CD8-positive, alpha-beta memory T cell (primary cell): Measurements from ENCODE around the gene SLC52A1. TPM values are rescaled to one million over a fixed set of nuclear protein-coding genes. Genes with fewer than 3 reads are reported as not detected.

Experiments
- CTCF ChIA-PET: fragments of 350-600 bp; sonication (Branson Sonifier 250); formaldehyde crosslinking; loops from one replicate; lab custom pipeline; 2021; ENCODE audit warnings: antibody characterized with exemption; lab: Charles Lee
- POLR2A ChIA-PET: fragments of 350-600 bp; sonication (Branson Sonifier 250); formaldehyde crosslinking; loops from one replicate; lab custom pipeline; 2021; ENCODE audit warnings: antibody characterized with exemption; lab: Charles Lee
- DNase-seq, 5 donors: peaks; one replicate each; pipeline versions ENCODE4 v3.0.0 to v3.0.0-alpha.2; 2020 to 2022; ENCODE audit warnings: mixed read lengths in 1 of 5
- H3K27ac ChIP-seq: one replicate; pipeline ENCODE4 v1.7.0; 2013; ENCODE audit warnings: low read depth, mild to moderate bottlenecking, low read length, moderate library complexity
- H3K27me3 ChIP-seq: 2 replicates; pipeline ENCODE4 v1.7.0; 2013; ENCODE audit warnings: low read length, mild to moderate bottlenecking; ENCODE audit not compliant: insufficient read depth, poor library complexity, severe bottlenecking
- H3K36me3 ChIP-seq: 2 replicates; pipeline ENCODE4 v1.7.0; 2013; ENCODE audit warnings: mild to moderate bottlenecking, low read length, moderate library complexity; ENCODE audit not compliant: insufficient read depth
- H3K4me1 ChIP-seq: 2 replicates; pipeline ENCODE4 v1.7.0; 2013; ENCODE audit warnings: mild to moderate bottlenecking, low read length, moderate library complexity; ENCODE audit not compliant: insufficient read depth
- H3K4me3 ChIP-seq: 2 replicates; pipeline ENCODE4 v1.7.0; 2013; ENCODE audit warnings: mild to moderate bottlenecking, low read length
- H3K9me3 ChIP-seq: 2 replicates; pipeline ENCODE4 v1.7.0; 2013; ENCODE audit warnings: mild to moderate bottlenecking, low read length
- H3K27ac Mint-ChIP-seq, 8 donors: one replicate each; pipeline ENCODE4 v1.8.0; 2020 to 2021; ENCODE audit warnings: mixed read lengths in 8 of 8, mild to moderate bottlenecking in 6 of 8, inconsistent platforms in 3 of 8, moderate library complexity in 3 of 8
- H3K27me3 Mint-ChIP-seq, 2 donors: one replicate each; pipeline ENCODE4 v1.8.0; 2020 to 2021; ENCODE audit warnings: mixed read lengths in 2 of 2, mild to moderate bottlenecking in 1 of 2, moderate library complexity in 1 of 2
- H3K36me3 Mint-ChIP-seq, 3 donors: one replicate each; pipeline ENCODE4 v1.8.0; 2020 to 2021; ENCODE audit warnings: mixed read lengths in 3 of 3, inconsistent platforms in 1 of 3, mild to moderate bottlenecking in 1 of 3
- H3K4me1 Mint-ChIP-seq, 3 donors: one replicate each; pipeline ENCODE4 v1.8.0; 2020 to 2021; ENCODE audit warnings: mixed read lengths in 3 of 3, inconsistent platforms in 1 of 3, mild to moderate bottlenecking in 1 of 3
- H3K4me3 Mint-ChIP-seq, 7 donors: one replicate each; pipeline ENCODE4 v1.8.0; 2020 to 2021; ENCODE audit warnings: mixed read lengths in 7 of 7, mild to moderate bottlenecking in 6 of 7, moderate library complexity in 4 of 7, inconsistent platforms in 2 of 7
- H3K9me3 Mint-ChIP-seq, 5 donors: one replicate each; pipeline ENCODE4 v1.8.0; 2020 to 2022; ENCODE audit warnings: mixed read lengths in 5 of 5, mild to moderate bottlenecking in 3 of 5, moderate library complexity in 2 of 5, inconsistent platforms in 1 of 5
- polyA plus RNA-seq: library from polyadenylated mRNA; unstranded; fragments of 300-500 nt; fragmentation: Illumina TruSeq; gene quantifications from one replicate; pipeline ENCODE4 v1.2.3, GENCODE V29; 2021
- total RNA-seq, 2 experiments: library from RNA; stranded (reverse); gene quantifications; one replicate each; pipeline ENCODE4 v1.2.3, GENCODE V29; 2021

SLC52A1 gene
- total and polyA plus RNA-seq, 3 experiments from 2014 or later, result 0.12 to 0.64 (median 0.35) TPM

- no peaks in the 10 kb centered on the region for H3K36me3 ChIP-seq
- ChIA-PET POLR2A (no interaction called here), CTCF (interaction anchor here (0.8 to 3.9 kb wide), 3 partner anchors 13 to 17 kb away, joined by 3 to 27 read pairs (median 5); no protein-coding TSS in a partner anchor)
- Mint-ChIP-seq H3K4me3 (peak overlapping the region in 6 of 7 donors; percentile 5 to 55 (median 24)), H3K36me3 (peaks cover 0 to 1% (median 0%) of the 10 kb centered on the region in 3 donors), H3K27ac (peak overlapping the region; percentile 51 to 90 (median 75)), H3K4me1 (peaks cover 42 to 80% (median 63%) of the 10 kb centered on the region in 3 donors), H3K9me3 (peaks cover 0 to 2% (median 0%) of the 10 kb centered on the region in 5 donors), H3K27me3 (no peaks in the 10 kb centered on the region)
- DNase-seq, result no peak
- H3K27ac ChIP-seq, result no peak overlapping the region
- no peaks in the 10 kb centered on the region for H3K9me3 ChIP-seq
- H3K4me1 ChIP-seq, result peaks cover 65% of the 10 kb centered on the region
- H3K27me3 ChIP-seq, result no peaks in the 10 kb centered on the region
- H3K4me3 ChIP-seq, result no peak overlapping the region
Measured at GRCh38 chr17:5044630-5045029, 9.4 kb upstream of the SLC52A1 start.

GRCh38 chr17:5043524-5043923 lies 8.3 kb upstream of the SLC52A1 start:
- Mint-ChIP-seq H3K27me3 (no peaks in the 10 kb centered on the region), H3K4me3 (peak overlapping the region in 6 of 7 donors; percentile 45 to 88 (median 78)), H3K9me3 (peaks cover 0 to 2% (median 0%) of the 10 kb centered on the region in 5 donors), H3K4me1 (peaks cover 35 to 72% (median 56%) of the 10 kb centered on the region in 3 donors), H3K36me3 (peaks cover 0 to 1% (median 0%) of the 10 kb centered on the region in 3 donors), H3K27ac (peak overlapping the region in 7 of 8 donors; percentile 29 to 95 (median 76))
- DNase-seq, result no peak
- POLR2A ChIA-PET, result interaction anchor here (0.6 to 0.7 kb wide), 2 partner anchors 10 to 144 kb away, joined by 5 to 6 read pairs; no protein-coding TSS in a partner anchor
- Histone ChIP-seq H3K4me1 (peaks cover 54% of the 10 kb centered on the region), H3K36me3 (no peaks in the 10 kb centered on the region), H3K9me3 (no peaks in the 10 kb centered on the region), H3K27me3 (no peaks in the 10 kb centered on the region), H3K4me3 (no peak overlapping the region), H3K27ac (no peak overlapping the region)
- CTCF ChIA-PET, result interaction anchor here (3.9 kb wide), 1 partner anchor 12 kb away, joined by 27 read pairs; no protein-coding TSS in a partner anchor

DNA sequence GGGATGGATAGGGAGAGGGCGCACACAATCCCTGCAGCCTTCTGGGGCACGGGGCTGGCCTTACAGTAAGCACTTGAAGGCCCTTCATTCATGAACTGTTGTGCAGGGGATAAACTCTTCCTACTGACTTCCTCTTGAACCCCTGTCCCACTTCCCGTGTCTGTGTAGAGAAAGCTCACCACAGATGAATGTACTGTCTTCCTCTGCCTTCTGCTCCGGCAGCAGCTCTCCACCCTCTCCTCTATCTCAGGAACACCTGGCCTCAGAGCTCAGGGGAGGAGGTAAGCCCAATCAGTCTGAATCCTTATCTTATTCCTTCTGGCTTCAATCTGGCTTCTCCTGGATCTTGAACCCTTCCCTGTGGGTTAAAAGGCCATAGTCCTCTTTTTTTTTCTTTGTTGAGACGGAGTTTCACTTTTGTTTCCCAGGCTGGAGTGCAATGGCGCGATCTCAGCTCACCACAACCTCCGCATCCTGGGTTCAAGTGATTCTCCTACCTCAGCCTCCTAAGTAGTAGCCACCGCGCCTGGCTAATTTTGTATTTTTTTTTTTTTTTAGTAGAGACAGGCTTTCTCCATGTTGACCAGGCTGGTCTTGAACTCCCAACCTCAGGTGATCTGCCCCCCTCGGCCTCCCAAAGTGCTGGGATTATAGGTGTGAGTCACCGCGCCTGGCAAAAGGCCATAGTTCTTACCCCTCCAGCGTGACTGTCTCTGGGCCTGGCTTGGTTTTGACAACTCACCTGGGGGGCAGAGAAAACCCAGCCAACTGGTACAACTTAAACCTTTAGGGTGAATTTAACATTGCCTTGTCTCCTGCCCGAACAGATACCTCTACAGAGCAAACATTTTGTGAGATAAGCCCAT lies 7.2 kb upstream of the SLC52A1 start:
- Mint-ChIP-seq H3K9me3 (peaks cover 0 to 2% (median 0%) of the 10 kb centered on the region in 5 donors), H3K27me3 (no peaks in the 10 kb centered on the region), H3K27ac (peak overlapping the region; percentile 80 to 98 (median 94)), H3K4me1 (peaks cover 29 to 64% (median 47%) of the 10 kb centered on the region in 3 donors), H3K36me3 (peaks cover 0 to 1% (median 0%) of the 10 kb centered on the region in 3 donors), H3K4me3 (peak overlapping the region; percentile 73 to 92 (median 86))
- CTCF ChIA-PET, result interaction anchor here (0.9 to 1.1 kb wide), 3 partner anchors 10 to 21 kb away, joined by 3 to 4 read pairs (median 3); no protein-coding TSS in a partner anchor
- Histone ChIP-seq H3K9me3 (no peaks in the 10 kb centered on the region), H3K36me3 (no peaks in the 10 kb centered on the region), H3K4me3 (peak overlapping the region; percentile 72), H3K4me1 (peaks cover 43% of the 10 kb centered on the region), H3K27me3 (no peaks in the 10 kb centered on the region), H3K27ac (peak overlapping the region; percentile 57)
- DNase-seq, result peak in 3 of 5 donors; percentile 17 to 60 (median 22)
- POLR2A ChIA-PET, result interaction anchor here (0.7 kb wide), 1 partner anchor 64 kb away, joined by 6 read pairs; no protein-coding TSS in a partner anchor

- peaks cover 19% of the 10 kb centered on the region for H3K4me1 ChIP-seq
- Mint-ChIP-seq H3K27me3 (no peaks in the 10 kb centered on the region), H3K9me3 (no peaks in the 10 kb centered on the region), H3K4me3 (peak overlapping the region in 5 of 7 donors; percentile 13 to 72 (median 47)), H3K36me3 (peaks cover 0 to 3% (median 0%) of the 10 kb centered on the region in 3 donors), H3K4me1 (peaks cover 13 to 49% (median 22%) of the 10 kb centered on the region in 3 donors), H3K27ac (peak overlapping the region in 1 of 8 donors; percentile 79)
- no peak overlapping the region for H3K27ac ChIP-seq
- H3K36me3 ChIP-seq, result no peaks in the 10 kb centered on the region
- DNase-seq, result no peak
- CTCF ChIA-PET, result interaction anchor here (0.6 to 4.5 kb wide), 7 partner anchors 12 to 146 kb away, joined by 3 to 24 read pairs (median 5); partner anchors contain the start of gene SPAG7
- no peaks in the 10 kb centered on the region for H3K9me3 ChIP-seq
- no peaks in the 10 kb centered on the region for H3K27me3 ChIP-seq
- POLR2A ChIA-PET, result interaction anchor here (2.1 kb wide), 1 partner anchor 14 kb away, joined by 12 read pairs; no protein-coding TSS in a partner anchor
- no peak overlapping the region for H3K4me3 ChIP-seq
Measured at GRCh38 chr17:5034651-5035050, 575 bp downstream of the SLC52A1 start.

DNA sequence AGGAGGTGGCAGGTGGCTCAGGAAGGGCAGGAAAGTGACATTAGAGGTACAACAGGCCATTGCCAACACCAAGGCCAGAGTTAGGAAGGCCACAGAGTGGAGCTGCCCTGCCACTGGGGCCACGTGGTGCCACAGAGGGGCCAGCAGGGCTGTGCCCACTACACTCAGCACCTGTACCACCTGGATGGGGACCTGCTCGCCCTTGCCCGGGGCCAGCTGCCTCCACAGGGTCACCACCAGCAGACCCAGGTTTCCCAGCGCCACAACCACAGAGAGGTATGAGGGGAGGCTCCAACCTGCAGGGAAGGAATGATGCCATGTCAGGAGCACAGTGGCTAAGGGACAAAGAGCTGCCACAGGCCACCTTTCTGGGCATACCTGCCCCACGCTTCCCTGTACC lies 1.2 kb downstream of the SLC52A1 start:
- Histone ChIP-seq H3K9me3 (no peaks in the 10 kb centered on the region), H3K36me3 (no peaks in the 10 kb centered on the region), H3K27me3 (no peaks in the 10 kb centered on the region), H3K4me3 (no peak overlapping the region), H3K27ac (no peak overlapping the region), H3K4me1 (peaks cover 19% of the 10 kb centered on the region)
- DNase-seq, result no peak
- peaks cover 13 to 49% (median 20%) of the 10 kb centered on the region in 3 donors for H3K4me1 Mint-ChIP-seq
- ChIA-PET POLR2A (interaction anchor here (0.5 to 1.0 kb wide), 2 partner anchors 11 to 17 kb away, joined by 4 to 5 read pairs; no protein-coding TSS in a partner anchor), CTCF (interaction anchor here (0.6 to 7.1 kb wide), 6 partner anchors 13 to 146 kb away, joined by 3 to 125 read pairs (median 14); no protein-coding TSS in a partner anchor)
- H3K4me3 Mint-ChIP-seq, result no peak overlapping the region
- no peaks in the 10 kb centered on the region for H3K9me3 Mint-ChIP-seq
- no peaks in the 10 kb centered on the region for H3K27me3 Mint-ChIP-seq
- H3K36me3 Mint-ChIP-seq, result peaks cover 0 to 3% (median 0%) of the 10 kb centered on the region in 3 donors
- H3K27ac Mint-ChIP-seq, result peak overlapping the region in 1 of 8 donors; percentile 39

DNA sequence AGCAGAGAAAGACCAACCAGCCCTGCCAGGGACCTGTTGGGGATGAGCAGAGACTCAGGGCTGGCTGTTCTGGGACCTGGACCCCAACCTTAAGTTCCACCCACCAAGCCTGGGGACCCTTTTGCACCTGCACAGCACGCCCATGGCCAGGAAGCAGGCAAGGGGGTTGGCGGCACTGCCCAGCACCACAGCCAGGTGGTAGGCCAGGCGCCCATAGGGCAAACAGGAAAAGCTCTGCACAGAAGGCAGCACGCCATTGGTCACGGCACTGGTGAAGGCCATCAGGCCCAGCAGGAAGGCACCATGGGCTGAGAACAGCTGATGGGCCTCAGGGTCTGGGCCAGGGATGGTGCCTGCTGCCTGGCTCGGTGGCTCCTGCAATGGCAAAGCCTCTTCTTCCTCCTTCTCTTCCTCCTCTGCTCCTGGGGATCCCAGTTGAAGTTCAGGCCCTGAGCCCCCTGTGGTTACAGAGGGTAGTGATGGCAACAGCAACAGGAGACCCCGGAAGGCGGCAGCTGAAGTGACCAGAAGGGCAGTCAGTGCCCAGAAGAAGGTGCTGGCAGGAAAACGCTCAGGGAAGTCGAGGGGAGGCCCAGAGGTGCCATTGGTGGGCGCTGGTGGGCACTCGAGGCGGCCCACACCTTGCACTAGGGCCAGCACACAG lies 1.7 kb downstream of the SLC52A1 start:
- Mint-ChIP-seq H3K36me3 (peaks cover 0 to 3% (median 0%) of the 10 kb centered on the region in 3 donors), H3K27me3 (no peaks in the 10 kb centered on the region), H3K27ac (no peak overlapping the region), H3K9me3 (no peaks in the 10 kb centered on the region), H3K4me1 (peaks cover 13 to 49% (median 20%) of the 10 kb centered on the region in 3 donors), H3K4me3 (peak overlapping the region in 1 of 7 donors; percentile 23)
- DNase-seq, result no peak
- H3K36me3 ChIP-seq, result no peaks in the 10 kb centered on the region
- H3K4me3 ChIP-seq, result no peak overlapping the region
- POLR2A ChIA-PET, result interaction anchor here (0.5 to 1.0 kb wide), 2 partner anchors 12 to 18 kb away, joined by 4 to 5 read pairs; no protein-coding TSS in a partner anchor
- H3K9me3 ChIP-seq, result no peaks in the 10 kb centered on the region
- CTCF ChIA-PET, result interaction anchor here (4.5 to 7.1 kb wide), 2 partner anchors 16 to 30 kb away, joined by 24 to 125 read pairs; no protein-coding TSS in a partner anchor
- H3K27ac ChIP-seq, result no peak overlapping the region
- no peaks in the 10 kb centered on the region for H3K27me3 ChIP-seq
- H3K4me1 ChIP-seq, result peaks cover 19% of the 10 kb centered on the region

DNA sequence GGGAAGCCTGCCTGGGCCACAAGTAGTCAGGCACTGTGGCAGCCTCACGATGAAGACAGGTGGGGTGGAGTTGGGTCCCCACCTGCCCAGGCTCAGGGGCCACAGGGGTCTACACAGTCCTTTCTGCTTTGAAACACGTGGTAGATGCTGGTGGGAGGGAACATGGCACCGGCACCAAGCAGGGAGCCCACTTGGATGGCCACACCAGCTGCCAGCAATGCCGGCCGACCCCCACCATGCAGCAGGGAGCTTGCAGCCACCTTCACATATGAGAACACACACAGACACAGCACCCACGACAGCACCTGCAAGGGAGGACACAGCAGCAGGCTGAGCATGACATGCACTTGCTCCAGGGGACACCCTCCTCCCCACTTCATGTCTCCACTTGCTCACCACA lies 2.4 kb downstream of the SLC52A1 start:
- H3K36me3 ChIP-seq, result no peaks in the 10 kb centered on the region
- Mint-ChIP-seq H3K27ac (no peak overlapping the region), H3K4me3 (peak overlapping the region in 3 of 7 donors; percentile 14 to 92 (median 22)), H3K27me3 (peaks cover 0 to 1% of the 10 kb centered on the region in 2 donors), H3K36me3 (peaks cover 0 to 3% (median 3%) of the 10 kb centered on the region in 3 donors), H3K4me1 (peaks cover 13 to 49% (median 20%) of the 10 kb centered on the region in 3 donors), H3K9me3 (no peaks in the 10 kb centered on the region)
- no peaks in the 10 kb centered on the region for H3K27me3 ChIP-seq
- CTCF ChIA-PET, result interaction anchor here (1.2 to 7.1 kb wide), 4 partner anchors 12 to 30 kb away, joined by 3 to 125 read pairs (median 26); no protein-coding TSS in a partner anchor
- H3K4me3 ChIP-seq, result no peak overlapping the region
- H3K4me1 ChIP-seq, result peaks cover 19% of the 10 kb centered on the region
- H3K27ac ChIP-seq, result no peak overlapping the region
- no peak for DNase-seq
- H3K9me3 ChIP-seq, result no peaks in the 10 kb centered on the region
- POLR2A ChIA-PET, result interaction anchor here (1.0 to 1.6 kb wide), 3 partner anchors 13 to 35 kb away, joined by 4 to 6 read pairs (median 6); partner anchors contain the start of genes INCA1 and KIF1C
